RWPE1 (cell line): ENCODE measurements around the gene HSBP1L1.

Source experiments
- CTCF ChIA-PET: fragments of 350-600 bp; sonication (Branson Sonifier 250); formaldehyde crosslinking; extraction: SDS; loops from one replicate; lab custom pipeline; 2021; lab: Yijun Ruan, JAX
- POLR2A ChIA-PET: fragments of 400-600 bp; formaldehyde crosslinking; extraction: SDS; loops from one replicate; lab custom pipeline; 2020; ENCODE audit warnings: antibody characterized with exemption; ENCODE audit not compliant: low non-redundant PET; lab: Yijun Ruan, JAX
- DNase-seq: peaks from one replicate; pipeline ENCODE4 v3.0.0; 2012; ENCODE audit warnings: low spot score
- H3K27ac ChIP-seq: fragments of 450-650 bp; 2 replicates; pipeline ENCODE4 v1.5.1; 2017
- TF ChIP-seq, protein P1 (sequence below): fragments of 450-650 bp; conservative IDR thresholded peaks from 2 replicates; pipeline ENCODE4 v1.5.1; 2017; ENCODE audit warnings: low read depth, mild to moderate bottlenecking

HSBP1L1 gene

DNA sequence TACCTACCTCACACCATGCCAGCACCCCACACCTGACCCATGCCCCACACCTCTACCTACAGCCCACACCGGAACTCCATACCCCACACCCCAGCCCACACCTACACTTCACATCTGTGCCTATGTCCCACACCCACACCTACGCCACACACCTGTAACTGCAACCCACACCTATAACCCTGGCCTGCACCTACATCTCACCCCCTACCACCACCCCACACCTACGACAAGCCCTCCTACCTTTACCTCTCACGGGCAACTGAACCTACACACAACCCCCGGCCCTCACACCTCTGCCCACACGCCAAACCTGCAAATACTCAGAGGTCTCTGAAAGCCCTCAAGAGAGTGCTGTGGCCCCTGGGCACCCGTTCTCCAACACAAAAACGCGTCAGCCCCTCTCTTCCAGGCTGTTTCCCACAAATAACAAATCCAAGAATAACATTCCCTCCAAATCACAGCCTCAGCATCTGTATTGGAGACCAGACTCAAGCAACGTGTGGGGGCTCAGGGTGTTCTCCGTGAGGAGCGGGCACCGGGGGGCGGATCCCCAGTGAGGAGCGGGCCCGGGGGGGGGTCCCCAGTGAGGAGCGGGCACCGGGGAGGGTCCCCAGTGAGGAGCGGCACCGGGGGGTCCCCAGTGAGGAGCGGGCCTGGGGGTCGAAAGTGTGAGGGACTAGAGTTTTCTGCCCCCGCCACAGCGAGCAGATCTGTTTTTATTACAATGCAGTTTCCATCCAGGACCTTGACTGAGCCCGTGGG lies 46.4 kb upstream of the HSBP1L1 start:
- no peak overlapping the region for H3K27ac ChIP-seq
- ChIA-PET POLR2A (no interaction called here), CTCF (no interaction called here)
- DNase-seq = no peak
- TF ChIP-seq, protein P1, sequence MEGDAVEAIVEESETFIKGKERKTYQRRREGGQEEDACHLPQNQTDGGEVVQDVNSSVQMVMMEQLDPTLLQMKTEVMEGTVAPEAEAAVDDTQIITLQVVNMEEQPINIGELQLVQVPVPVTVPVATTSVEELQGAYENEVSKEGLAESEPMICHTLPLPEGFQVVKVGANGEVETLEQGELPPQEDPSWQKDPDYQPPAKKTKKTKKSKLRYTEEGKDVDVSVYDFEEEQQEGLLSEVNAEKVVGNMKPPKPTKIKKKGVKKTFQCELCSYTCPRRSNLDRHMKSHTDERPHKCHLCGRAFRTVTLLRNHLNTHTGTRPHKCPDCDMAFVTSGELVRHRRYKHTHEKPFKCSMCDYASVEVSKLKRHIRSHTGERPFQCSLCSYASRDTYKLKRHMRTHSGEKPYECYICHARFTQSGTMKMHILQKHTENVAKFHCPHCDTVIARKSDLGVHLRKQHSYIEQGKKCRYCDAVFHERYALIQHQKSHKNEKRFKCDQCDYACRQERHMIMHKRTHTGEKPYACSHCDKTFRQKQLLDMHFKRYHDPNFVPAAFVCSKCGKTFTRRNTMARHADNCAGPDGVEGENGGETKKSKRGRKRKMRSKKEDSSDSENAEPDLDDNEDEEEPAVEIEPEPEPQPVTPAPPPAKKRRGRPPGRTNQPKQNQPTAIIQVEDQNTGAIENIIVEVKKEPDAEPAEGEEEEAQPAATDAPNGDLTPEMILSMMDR = no peak

DNA sequence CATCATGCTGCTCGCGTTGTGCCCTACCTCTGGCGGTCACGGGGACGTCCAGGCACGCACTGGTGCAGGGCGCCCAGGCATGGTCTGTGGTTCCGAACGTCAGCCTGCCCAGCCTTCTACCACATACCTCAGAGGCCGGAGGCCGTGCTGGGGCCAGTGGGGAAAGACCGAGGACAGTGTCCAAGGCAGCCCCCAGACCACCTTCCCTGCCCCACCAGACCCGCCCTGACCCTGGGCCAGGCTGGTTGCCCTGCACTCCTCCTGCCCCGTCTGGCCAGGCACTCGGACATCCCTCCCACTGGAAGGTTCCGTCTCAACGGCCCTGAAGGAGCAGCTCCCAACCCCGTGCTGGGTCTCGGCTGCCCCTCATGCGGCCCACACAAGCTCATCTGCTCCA lies 45.8 kb upstream of the HSBP1L1 start:
- no peak for DNase-seq
- no peak overlapping the region for H3K27ac ChIP-seq
- CTCF ChIA-PET = interaction anchor here (0.6 kb wide), 1 partner anchor 89 kb away, joined by 4 read pairs; no protein-coding TSS in a partner anchor
- POLR2A ChIA-PET = no interaction called here
- TF ChIP-seq, protein P1 = no peak

DNA sequence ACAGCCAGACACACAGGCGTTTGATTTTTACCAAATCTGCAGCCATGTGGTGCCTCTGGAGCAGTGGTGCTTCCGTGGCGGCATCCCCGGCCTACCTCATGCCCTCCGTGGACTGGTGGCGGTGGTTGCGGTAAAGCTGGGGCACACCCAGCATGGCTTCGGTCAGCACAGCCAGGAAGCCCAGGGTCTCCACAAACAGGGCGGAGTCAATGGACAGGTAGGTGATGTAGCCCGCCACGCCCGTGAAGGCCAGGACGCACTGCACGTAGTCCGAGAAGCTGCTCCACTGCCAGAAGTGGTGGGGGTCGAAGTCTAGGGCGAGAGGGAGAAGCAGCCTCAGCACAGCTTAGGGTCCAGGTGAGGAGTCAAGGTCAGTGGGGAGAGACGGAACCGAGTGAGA lies 45.4 kb upstream of the HSBP1L1 start:
- ChIA-PET CTCF (interaction anchor here (0.6 kb wide), 1 partner anchor 90 kb away, joined by 4 read pairs; no protein-coding TSS in a partner anchor), POLR2A (no interaction called here)
- DNase-seq = no peak
- no peak overlapping the region for H3K27ac ChIP-seq
- TF ChIP-seq, protein P1 = no peak

DNA sequence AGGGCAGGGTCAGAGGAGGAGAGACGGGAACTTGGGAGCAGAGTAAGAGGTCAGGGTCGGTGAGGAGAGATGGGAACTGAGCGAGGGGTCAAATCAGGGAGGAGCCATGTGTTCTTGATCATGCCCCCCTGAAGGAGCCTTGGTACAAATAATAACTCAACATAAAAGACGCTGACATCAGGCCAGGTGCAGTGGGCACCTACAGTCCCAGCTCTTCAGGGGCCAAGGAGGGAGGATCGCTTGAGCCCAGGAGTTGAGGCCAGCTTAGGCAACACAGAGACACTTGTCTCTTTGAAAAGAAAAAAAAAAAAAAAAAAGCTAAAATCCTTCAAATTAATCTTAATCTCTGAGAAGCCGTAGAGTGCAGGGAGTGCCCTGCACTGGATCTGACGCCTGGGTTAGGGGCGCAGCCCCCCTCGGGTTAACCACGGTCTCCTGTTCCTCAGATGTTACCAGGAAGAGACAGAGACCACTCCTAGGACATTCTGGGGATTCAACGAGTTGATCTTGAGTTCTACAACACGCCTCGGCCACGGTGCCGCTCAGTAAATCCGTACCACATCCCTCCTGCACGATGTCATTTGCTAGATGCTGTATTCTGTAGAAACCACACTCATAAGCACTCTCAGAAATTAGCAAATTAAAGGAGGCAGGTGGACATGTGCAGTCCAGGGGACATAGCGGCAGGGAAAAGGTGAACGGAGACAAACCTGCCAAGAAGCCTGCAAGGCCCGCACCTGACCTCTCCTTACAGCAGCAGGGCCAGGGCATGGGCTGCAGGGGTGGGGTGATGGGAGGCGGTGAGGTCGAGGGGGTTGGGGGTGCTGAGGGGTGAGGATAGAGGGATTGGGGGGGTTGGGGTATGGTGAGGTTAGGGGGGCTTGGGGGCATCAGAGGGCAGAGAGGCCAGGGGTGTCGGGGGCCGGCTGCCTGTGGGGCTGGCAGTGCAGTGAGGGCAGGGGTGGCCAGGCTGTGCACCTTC lies 42.2 kb upstream of the HSBP1L1 start:
- H3K27ac ChIP-seq = no peak overlapping the region
- ChIA-PET POLR2A (no interaction called here), CTCF (no interaction called here)
- TF ChIP-seq, protein P1 = no peak
- no peak for DNase-seq

DNA sequence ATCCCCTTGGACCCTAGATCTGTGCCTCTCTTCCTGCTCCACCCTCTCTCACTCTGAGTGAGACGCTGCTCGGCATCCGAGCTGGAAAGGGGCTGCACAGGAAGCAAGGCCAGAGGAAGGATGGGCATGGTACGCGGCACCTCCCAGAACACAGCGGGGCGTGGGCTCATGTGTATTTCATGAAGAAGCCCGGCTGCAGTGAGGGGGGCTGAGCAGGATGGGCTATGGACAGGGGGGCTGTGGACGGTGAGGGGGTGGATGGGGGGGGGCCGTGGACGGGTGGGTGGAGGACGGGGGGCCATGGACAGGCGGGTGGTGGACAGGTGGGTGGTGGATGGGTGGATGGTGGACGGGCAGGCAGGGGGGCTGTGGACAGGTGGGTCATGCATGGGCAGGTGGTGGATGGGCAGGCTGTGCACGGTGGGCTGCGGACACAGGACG lies 41.5 kb upstream of the HSBP1L1 start:
- CTCF ChIA-PET = no interaction called here
- no peak overlapping the region for H3K27ac ChIP-seq
- DNase-seq = no peak
- TF ChIP-seq, protein P1 = no peak
- POLR2A ChIA-PET = no interaction called here

DNA sequence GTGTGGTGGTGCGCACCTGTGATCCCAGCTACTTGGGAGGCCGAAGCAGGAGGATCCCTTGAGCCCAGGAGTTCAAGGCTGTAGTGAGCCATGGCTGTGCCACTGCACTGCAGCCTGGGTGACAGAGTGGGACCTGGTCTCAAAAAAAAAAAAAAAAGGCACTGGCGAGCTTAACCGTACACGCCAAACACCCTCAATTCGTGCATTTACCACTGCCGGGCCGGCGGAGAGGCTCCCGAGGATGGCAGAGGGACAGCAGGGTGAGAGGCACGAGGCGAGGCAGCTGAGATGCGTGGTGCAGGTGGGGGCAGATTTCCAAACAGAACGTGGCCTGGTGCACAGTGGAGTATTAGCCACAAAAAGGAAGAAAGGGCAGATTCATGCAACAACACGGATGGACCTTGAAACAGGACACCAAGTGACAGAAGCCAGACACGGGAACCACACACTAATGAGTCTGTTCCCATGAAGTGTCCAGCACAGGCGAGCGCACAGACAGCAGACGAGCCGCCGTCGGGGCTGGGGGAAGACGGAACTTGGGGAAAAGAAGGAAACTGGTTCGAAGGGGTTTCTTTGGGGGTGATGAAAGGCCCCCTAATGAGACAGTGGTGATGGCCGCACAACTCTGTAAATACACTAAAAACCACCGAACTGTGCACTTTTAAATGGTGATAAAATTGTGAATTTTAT lies 40.4 kb upstream of the HSBP1L1 start:
- CTCF ChIA-PET = no interaction called here
- TF ChIP-seq, protein P1 = no peak
- no peak overlapping the region for H3K27ac ChIP-seq
- POLR2A ChIA-PET = interaction anchor here (0.6 kb wide), 1 partner anchor 106 kb away, joined by 5 read pairs; no protein-coding TSS in a partner anchor
- DNase-seq = no peak
